Transverse colon (tissue), 4 donors: ENCODE data around the gene TMEM134. TPM values are rescaled to one million over a fixed set of nuclear protein-coding genes. Genes with fewer than 3 reads are reported as not detected.

Experiments
- DNase-seq: peaks from one replicate; pipeline ENCODE4 v3.0.0-alpha.2; 2019
- H3K27ac ChIP-seq, 4 donors: fragments of 200-600 bp; sonication (generic); 2 replicates each; pipeline ENCODE4 v1.5.1; 2016 to 2018; ENCODE audit warnings: inconsistent platforms in 4 of 4
- H3K27me3 ChIP-seq: fragments of 200-600 bp; sonication (generic); 2 replicates; pipeline ENCODE4 v1.5.1; 2017; ENCODE audit warnings: inconsistent platforms
- H3K36me3 ChIP-seq, 4 donors: fragments of 200-600 bp; sonication (generic); 2 replicates each; pipeline ENCODE4 v1.5.1; 2017 to 2019; ENCODE audit warnings: inconsistent platforms in 4 of 4
- H3K4me1 ChIP-seq, 4 donors: fragments of 200-600 bp; sonication (generic); 2 replicates each; pipeline ENCODE4 v1.5.1; 2017 to 2020; ENCODE audit warnings: inconsistent platforms in 4 of 4
- H3K4me3 ChIP-seq, 4 donors: fragments of 200-600 bp; sonication (generic); 1 replicate in 1 of 4; 2 replicates in 3 of 4; pipeline versions ENCODE4 v1.5.1 to v1.6.1; 2017 to 2019; ENCODE audit warnings: inconsistent platforms in 4 of 4
- H3K9me3 ChIP-seq, 2 donors: fragments of 200-600 bp; sonication (generic); 2 replicates each; pipeline ENCODE4 v1.5.1; 2017 to 2019; ENCODE audit warnings: inconsistent platforms in 2 of 2
- EP300 ChIP-seq: sonication (generic); formaldehyde crosslinking; IDR thresholded peaks from one replicate; pipeline ENCODE4 v1.6.1; 2017; ENCODE audit warnings: antibody characterized with exemption, low read depth
- POLR2A ChIP-seq: fragments of 450-650 bp; IDR thresholded peaks from one replicate; pipeline ENCODE4 v1.6.1; 2016; ENCODE audit warnings: antibody characterized with exemption, mild to moderate bottlenecking, moderate library complexity
- POLR2AphosphoS5 ChIP-seq, 3 donors: sonication (generic); formaldehyde crosslinking; IDR thresholded peaks; one replicate each; pipeline ENCODE4 v1.6.1; 2016; ENCODE audit warnings: antibody characterized with exemption in 3 of 3
- WGBS, 2 donors: methylation state at CpG; one replicate each; pipeline ENCODE4 v1.1.5; 2018; ENCODE audit warnings: low coverage in 1 of 2; 5-methylcytosine and 5-hydroxymethylcytosine counted together
- in situ Hi-C, 4 donors: fragments of 200-750 bp; cut with MboI; loops; one replicate each; pipeline versions ENCODE4 v1.15.0 to v1.15.1; 2017; ENCODE audit warnings: low sequenced_read_pairs in 3 of 4, low pct_ligation_motif_present in 1 of 4, low pct_unique_long_range_greater_than_20kb in 1 of 4
- intact Hi-C: fragments of 100-400 bp; cut with DNase I; formaldehyde crosslinking; loops from one replicate; pipeline ENCODE4 v1.15.1; 2023; ENCODE audit warnings: low total_unique reads
- total RNA-seq, 4 donors: library from RNA; depleted of rRNA; stranded (reverse); fragments of >200 nt; gene quantifications; one replicate each; pipeline ENCODE4 v1.1.0, GENCODE V29; 2016
- TF ChIP-seq, protein P1 (sequence below), 5 experiments: fragments of 200-600 bp in 3 of 5; fragments of 450-650 bp in 2 of 5; sonication (generic) in 3 of 5; IDR thresholded peaks; 1 replicate in 2 of 5; 2 replicates in 3 of 5; pipeline ENCODE4 v1.5.1; 2016 to 2017; ENCODE audit warnings: antibody characterized with exemption in 5 of 5, inconsistent platforms in 3 of 5, mild to moderate bottlenecking in 2 of 5, moderate library complexity in 1 of 5

The TMEM134 gene
- total RNA-seq, 4 donors from 2014 or later = 107 to 347 (median 115) TPM

DNA sequence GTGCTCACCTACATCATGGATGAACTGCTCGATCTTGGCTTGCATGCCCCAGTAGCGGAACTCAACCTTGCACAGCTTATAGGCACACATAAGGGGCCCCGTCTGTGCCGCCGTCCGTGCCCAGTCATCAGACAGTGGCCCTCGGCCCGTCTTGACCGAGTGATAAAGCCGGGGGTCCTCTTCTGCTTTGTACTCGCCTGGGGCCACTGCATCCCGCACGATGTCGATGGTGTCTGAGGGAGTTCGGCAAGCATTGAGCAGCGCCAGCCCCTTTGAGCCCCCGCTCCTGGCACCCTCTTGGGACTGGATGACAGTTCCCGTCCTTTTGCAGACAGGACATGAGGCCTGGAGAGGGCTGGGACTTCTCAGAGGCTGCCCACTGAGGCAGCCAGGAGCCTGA, 32.8 kb upstream of the TMEM134 start:
- intact Hi-C loops (no loop called here), in situ Hi-C loops (no loop called here)
- peaks cover 20 to 36% (median 26%) of the 10 kb centered on the region in 4 donors for H3K4me1 ChIP-seq
- no peaks in the 10 kb centered on the region for H3K9me3 ChIP-seq
- H3K4me3 ChIP-seq = no peak overlapping the region
- H3K36me3 ChIP-seq = no peaks in the 10 kb centered on the region
- no peak for DNase-seq
- no peak overlapping the region for H3K27ac ChIP-seq
- H3K27me3 ChIP-seq = no peaks in the 10 kb centered on the region
- 97% methylated on average over 17 of the region's 18 CpGs; no CpG with 5 or more reads in 1 of the 2 donors for WGBS, 2 donors
- TF ChIP-seq POLR2A = no peak
- no peak for TF ChIP-seq POLR2AphosphoS5 (IDR thresholded peaks at IDR 0.05)
- TF ChIP-seq EP300 = no peak
- TF ChIP-seq, protein P1, sequence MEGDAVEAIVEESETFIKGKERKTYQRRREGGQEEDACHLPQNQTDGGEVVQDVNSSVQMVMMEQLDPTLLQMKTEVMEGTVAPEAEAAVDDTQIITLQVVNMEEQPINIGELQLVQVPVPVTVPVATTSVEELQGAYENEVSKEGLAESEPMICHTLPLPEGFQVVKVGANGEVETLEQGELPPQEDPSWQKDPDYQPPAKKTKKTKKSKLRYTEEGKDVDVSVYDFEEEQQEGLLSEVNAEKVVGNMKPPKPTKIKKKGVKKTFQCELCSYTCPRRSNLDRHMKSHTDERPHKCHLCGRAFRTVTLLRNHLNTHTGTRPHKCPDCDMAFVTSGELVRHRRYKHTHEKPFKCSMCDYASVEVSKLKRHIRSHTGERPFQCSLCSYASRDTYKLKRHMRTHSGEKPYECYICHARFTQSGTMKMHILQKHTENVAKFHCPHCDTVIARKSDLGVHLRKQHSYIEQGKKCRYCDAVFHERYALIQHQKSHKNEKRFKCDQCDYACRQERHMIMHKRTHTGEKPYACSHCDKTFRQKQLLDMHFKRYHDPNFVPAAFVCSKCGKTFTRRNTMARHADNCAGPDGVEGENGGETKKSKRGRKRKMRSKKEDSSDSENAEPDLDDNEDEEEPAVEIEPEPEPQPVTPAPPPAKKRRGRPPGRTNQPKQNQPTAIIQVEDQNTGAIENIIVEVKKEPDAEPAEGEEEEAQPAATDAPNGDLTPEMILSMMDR (IDR thresholded peaks at IDR 0.05) = no peak

DNA sequence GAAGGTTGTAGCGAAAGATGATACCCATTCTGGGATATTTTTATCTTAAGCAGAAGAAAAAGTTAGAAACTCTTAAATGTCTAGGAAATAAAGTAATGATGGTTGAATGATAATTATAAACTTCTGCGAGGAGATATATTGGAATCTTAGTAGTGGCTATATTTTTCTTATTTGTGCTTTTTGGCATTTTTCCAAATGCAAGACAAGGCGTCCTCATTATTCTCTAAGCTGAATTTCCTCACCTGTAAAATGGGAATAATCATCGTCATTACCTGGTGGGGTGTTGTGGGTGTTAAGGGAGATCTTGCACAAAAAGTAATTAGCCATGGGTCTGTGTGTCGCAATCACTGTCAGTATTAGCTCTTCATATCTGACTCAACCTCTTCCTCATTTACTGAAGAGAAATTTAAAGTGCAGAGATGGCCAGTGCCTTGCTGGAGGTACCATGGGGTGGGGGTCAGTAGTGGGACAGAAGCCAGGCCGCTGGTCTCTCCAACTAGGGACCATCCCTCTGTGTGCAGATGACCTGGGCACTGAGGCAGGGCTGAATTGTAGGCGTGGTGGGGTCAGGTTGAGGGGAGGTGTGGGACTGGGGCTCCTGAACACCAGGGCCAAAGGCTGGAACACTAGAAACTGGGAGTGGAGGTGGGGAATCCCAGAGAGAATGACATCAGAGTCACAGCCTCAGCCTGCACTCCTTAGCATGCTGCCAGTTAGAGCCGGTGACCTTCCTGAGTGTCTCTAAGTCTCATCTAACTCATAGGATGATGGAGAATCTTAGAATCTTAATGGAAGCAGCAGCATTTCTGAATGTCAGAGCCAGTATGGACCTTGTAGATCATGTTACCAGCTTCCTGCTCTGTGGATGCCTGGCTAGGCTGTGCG, 32.0 kb upstream of the TMEM134 start:
- Histone ChIP-seq H3K27ac (no peak overlapping the region), H3K36me3 (no peaks in the 10 kb centered on the region), H3K4me3 (no peak overlapping the region), H3K9me3 (no peaks in the 10 kb centered on the region), H3K4me1 (peaks cover 13 to 28% (median 18%) of the 10 kb centered on the region in 4 donors), H3K27me3 (no peaks in the 10 kb centered on the region)
- in situ Hi-C loops = no loop called here
- 93 to 95% methylated on average over 5 to 9 of the region's 9 CpGs for whole genome bisulfite sequencing, 2 donors
- intact Hi-C loops = no loop called here
- DNase-seq = no peak
- TF ChIP-seq EP300 (no peak), POLR2A (no peak), POLR2AphosphoS5 (IDR thresholded peaks at IDR 0.05) (no peak)
- TF ChIP-seq, protein P1 (IDR thresholded peaks at IDR 0.05) = no peak

- TF ChIP-seq POLR2A (no peak), POLR2AphosphoS5 (IDR thresholded peaks at IDR 0.05) (no peak), EP300 (no peak)
- TF ChIP-seq, protein P1 (IDR thresholded peaks at IDR 0.05) = no peak
- in situ Hi-C loops = no loop called here
- WGBS, 2 donors = 87% methylated on average over 1 of the region's 1 CpG; no CpG with 5 or more reads in 1 of the 2 donors
- Histone ChIP-seq H3K4me3 (no peak overlapping the region), H3K4me1 (peaks cover 8 to 22% (median 13%) of the 10 kb centered on the region in 4 donors), H3K27ac (no peak overlapping the region), H3K36me3 (no peaks in the 10 kb centered on the region), H3K9me3 (no peaks in the 10 kb centered on the region), H3K27me3 (no peaks in the 10 kb centered on the region)
- intact Hi-C loops = no loop called here
- no peak for DNase-seq
Measured at GRCh38 chr11:67500484-67500821, 31.4 kb upstream of the TMEM134 start.

- TF ChIP-seq, protein P1 (IDR thresholded peaks at IDR 0.05) = no peak
- TF ChIP-seq POLR2AphosphoS5 (IDR thresholded peaks at IDR 0.05) (no peak), EP300 (no peak), POLR2A (no peak)
- 95% methylated on average over 14 of the region's 26 CpGs; no CpG with 5 or more reads in 1 of the 2 donors for WGBS, 2 donors
- Histone ChIP-seq H3K27ac (no peak overlapping the region), H3K9me3 (no peaks in the 10 kb centered on the region), H3K27me3 (no peaks in the 10 kb centered on the region), H3K4me1 (peaks cover 6 to 17% (median 10%) of the 10 kb centered on the region in 4 donors), H3K4me3 (no peak overlapping the region), H3K36me3 (no peaks in the 10 kb centered on the region)
- intact Hi-C loops (no loop called here), in situ Hi-C loops (no loop called here)
- DNase-seq = no peak
Measured at GRCh38 chr11:67499808-67500483, 30.9 kb upstream of the TMEM134 start.
